ENCODE measurements around the gene SFRP5. TPM values are rescaled to one million over a fixed set of nuclear protein-coding genes. Genes with fewer than 3 reads are reported as not detected.

Gene SFRP5
- total and polyA plus RNA-seq, 7 donors: 0.46 to 24.6 (median 9.9) TPM

DNA sequence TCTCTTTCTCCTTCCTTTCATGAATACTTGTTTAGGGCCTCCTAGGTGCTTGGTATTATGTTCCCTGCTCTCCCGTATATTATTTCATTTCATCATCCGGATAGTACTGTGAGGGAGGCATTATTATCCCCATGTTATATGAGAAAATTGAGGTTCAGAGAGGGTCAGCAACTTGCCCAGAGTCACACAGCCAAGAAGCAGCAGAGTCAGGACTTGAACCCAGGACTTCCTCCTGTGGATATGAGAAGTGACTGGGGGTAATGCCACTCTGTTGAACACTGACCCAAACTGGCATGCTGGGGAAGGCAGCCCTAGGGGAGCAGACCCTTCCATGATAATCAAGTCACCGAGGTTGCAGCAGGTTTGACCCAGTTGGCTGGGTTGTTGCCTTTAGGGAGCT, 8.2 kb upstream of the SFRP5 start:
- no peak overlapping the region for H3K27ac ChIP-seq
- DNase-seq: no peak
- H3K4me3 ChIP-seq: no peak overlapping the region
- intact Hi-C loops (cut with DNase I): no loop called here
- H3K9me3 ChIP-seq: no peaks in the 10 kb centered on the region
- WGBS, 2 donors: 96 to 97% methylated on average over 3 of the region's 3 CpGs
- no peaks in the 10 kb centered on the region for H3K27me3 ChIP-seq
- no peak for TF ChIP-seq POLR2AphosphoS5 (IDR thresholded peaks at IDR 0.05)
- TF ChIP-seq EP300 (IDR thresholded peaks at IDR 0.05): no peak
- TF ChIP-seq, protein P1, sequence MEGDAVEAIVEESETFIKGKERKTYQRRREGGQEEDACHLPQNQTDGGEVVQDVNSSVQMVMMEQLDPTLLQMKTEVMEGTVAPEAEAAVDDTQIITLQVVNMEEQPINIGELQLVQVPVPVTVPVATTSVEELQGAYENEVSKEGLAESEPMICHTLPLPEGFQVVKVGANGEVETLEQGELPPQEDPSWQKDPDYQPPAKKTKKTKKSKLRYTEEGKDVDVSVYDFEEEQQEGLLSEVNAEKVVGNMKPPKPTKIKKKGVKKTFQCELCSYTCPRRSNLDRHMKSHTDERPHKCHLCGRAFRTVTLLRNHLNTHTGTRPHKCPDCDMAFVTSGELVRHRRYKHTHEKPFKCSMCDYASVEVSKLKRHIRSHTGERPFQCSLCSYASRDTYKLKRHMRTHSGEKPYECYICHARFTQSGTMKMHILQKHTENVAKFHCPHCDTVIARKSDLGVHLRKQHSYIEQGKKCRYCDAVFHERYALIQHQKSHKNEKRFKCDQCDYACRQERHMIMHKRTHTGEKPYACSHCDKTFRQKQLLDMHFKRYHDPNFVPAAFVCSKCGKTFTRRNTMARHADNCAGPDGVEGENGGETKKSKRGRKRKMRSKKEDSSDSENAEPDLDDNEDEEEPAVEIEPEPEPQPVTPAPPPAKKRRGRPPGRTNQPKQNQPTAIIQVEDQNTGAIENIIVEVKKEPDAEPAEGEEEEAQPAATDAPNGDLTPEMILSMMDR (IDR thresholded peaks at IDR 0.05): no peak
- TF ChIP-seq POLR2A (IDR thresholded peaks at IDR 0.05): no peak
- H3K36me3 ChIP-seq: no peaks in the 10 kb centered on the region
- peaks cover 0 to 3% (median 0%) of the 10 kb centered on the region in 4 donors for H3K4me1 ChIP-seq

DNA sequence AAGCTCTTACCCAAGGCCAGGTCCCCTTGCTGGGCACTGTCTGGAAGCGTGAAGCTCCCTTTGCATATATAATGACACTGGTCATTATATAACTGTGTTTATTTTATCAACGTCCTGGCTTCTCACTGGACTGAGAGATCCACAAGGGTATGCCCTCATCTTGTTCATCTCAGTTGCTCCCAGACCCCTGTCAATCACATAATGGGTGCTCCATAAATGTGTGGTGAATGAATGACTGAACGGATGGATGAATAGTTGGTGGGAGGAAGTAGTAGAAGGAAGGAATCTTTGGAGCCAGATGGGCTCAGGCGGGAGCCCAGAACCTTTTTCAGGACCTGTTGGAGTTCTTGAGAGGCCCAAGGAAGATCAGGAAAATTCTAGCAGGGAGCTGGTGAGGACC, 7.7 kb upstream of the SFRP5 start:
- 64 to 78% methylated on average over 4 of the region's 4 CpGs for WGBS, 2 donors
- no peak overlapping the region for H3K27ac ChIP-seq
- intact Hi-C loops (cut with DNase I): no loop called here
- H3K9me3 ChIP-seq: no peaks in the 10 kb centered on the region
- no peaks in the 10 kb centered on the region for H3K27me3 ChIP-seq
- H3K36me3 ChIP-seq: no peaks in the 10 kb centered on the region
- TF ChIP-seq EP300 (IDR thresholded peaks at IDR 0.05) (no peak), POLR2AphosphoS5 (IDR thresholded peaks at IDR 0.05) (no peak)
- TF ChIP-seq, protein P1 (IDR thresholded peaks at IDR 0.05): no peak
- peaks cover 0 to 3% (median 0%) of the 10 kb centered on the region in 4 donors for H3K4me1 ChIP-seq
- no peak overlapping the region for H3K4me3 ChIP-seq
- DNase-seq: no peak

DNA sequence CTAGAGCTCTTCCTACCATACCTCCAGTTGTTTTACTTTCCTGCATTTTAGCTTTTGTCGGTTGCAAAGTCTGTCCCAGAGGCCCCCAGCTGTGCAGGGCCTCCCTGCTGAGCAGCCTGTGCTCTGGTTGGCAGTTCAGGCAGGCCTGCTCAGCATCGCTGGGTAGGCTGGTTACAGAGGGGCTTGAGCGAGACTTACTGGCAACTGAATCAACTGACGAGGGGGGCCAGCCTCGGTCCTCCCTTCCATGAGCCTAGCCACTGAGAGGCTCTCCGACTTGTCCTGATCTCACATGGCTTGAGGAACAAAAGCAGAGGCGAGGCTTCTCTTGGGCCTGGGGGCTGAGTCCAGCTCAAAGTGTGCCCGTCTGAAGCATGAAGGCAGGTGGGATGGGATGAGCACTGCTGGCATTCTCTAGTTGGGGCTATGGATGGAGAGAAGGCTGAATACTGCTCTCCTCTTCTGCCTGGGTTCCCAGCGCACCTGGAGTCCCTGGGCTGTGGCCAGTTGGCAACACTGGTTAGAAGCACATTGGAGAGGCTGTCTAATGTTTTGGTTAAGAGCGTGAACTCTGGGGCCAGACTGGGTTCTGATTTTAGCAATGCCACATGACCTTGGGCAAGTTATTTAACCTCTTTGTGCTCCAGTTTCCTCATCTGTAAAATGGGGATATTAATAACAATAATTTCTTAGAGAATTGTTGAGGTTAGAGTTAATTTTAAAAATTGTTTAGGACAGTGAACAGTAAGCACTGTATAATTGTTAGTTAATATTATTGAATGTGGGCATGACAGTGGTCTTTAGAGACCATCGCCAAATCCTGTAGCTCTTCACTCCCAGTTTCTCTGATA, 6.9 kb upstream of the SFRP5 start:
- intact Hi-C loops (cut with DNase I): no loop called here
- no peak overlapping the region for H3K4me3 ChIP-seq
- H3K36me3 ChIP-seq: no peaks in the 10 kb centered on the region
- DNase-seq: no peak
- H3K9me3 ChIP-seq: no peaks in the 10 kb centered on the region
- peaks cover 0 to 6% (median 0%) of the 10 kb centered on the region in 3 donors for H3K27me3 ChIP-seq
- no peak for TF ChIP-seq EP300 (IDR thresholded peaks at IDR 0.05)
- TF ChIP-seq POLR2A (IDR thresholded peaks at IDR 0.05): no peak
- TF ChIP-seq, protein P1 (IDR thresholded peaks at IDR 0.05): no peak
- no peak for TF ChIP-seq POLR2AphosphoS5 (IDR thresholded peaks at IDR 0.05)
- H3K4me1 ChIP-seq: peaks cover 0 to 3% (median 0%) of the 10 kb centered on the region in 4 donors
- H3K27ac ChIP-seq: no peak overlapping the region
- WGBS, 2 donors: 89% methylated on average over 11 of the region's 11 CpGs

DNA sequence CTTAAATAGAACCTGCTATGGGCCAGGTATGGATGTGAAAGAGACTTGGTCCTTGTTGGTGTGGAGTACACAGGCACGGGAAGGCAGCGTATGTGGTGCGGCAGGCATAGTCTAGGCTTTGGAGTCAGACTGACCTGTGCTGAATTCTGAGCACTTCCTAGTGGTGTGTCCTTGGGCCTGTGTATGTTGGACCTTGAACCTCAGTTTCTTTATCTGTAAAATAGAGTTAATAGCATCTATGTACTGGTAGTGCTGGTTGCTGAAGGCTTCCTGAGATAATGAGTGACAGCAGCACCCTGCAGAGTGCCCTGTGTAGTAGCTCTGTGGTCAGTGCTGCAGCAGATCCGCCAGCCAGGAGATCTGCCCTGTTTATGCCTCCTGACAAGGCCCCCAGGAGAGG, 5.3 kb upstream of the SFRP5 start:
- H3K9me3 ChIP-seq: no peaks in the 10 kb centered on the region
- H3K27ac ChIP-seq: no peak overlapping the region
- H3K36me3 ChIP-seq: no peaks in the 10 kb centered on the region
- DNase-seq: no peak
- H3K4me1 ChIP-seq: peaks cover 0 to 3% (median 0%) of the 10 kb centered on the region in 4 donors
- intact Hi-C loops (cut with DNase I): no loop called here
- WGBS, 2 donors: 93 to 95% methylated on average over 4 of the region's 4 CpGs
- TF ChIP-seq EP300 (IDR thresholded peaks at IDR 0.05) (no peak), POLR2A (IDR thresholded peaks at IDR 0.05) (no peak), POLR2AphosphoS5 (IDR thresholded peaks at IDR 0.05) (no peak)
- TF ChIP-seq, protein P1 (IDR thresholded peaks at IDR 0.05): no peak
- peaks cover 3 to 19% (median 4%) of the 10 kb centered on the region in 3 donors for H3K27me3 ChIP-seq
- no peak overlapping the region for H3K4me3 ChIP-seq

Data from sigmoid colon (tissue), 7 donors.